H7 (cell line): ENCODE measurements around the gene PFDN5. TPM values are rescaled to one million over a fixed set of nuclear protein-coding genes. Genes with fewer than 3 reads are reported as not detected.
"Not testable (repeated sequence)": the region's sequence is repeated elsewhere in the genome, so short reads cannot be mapped to it uniquely, and the experiment has no call there.

Experiments
- DNase-seq: peaks from one replicate; pipeline ENCODE4 v3.0.0; 2012
- H3K27me3 ChIP-seq: 2 replicates; pipeline ENCODE4 v1.6.0; 2011; ENCODE audit warnings: mild to moderate bottlenecking, low read length; ENCODE audit not compliant: control insufficient read depth, insufficient read depth
- H3K36me3 ChIP-seq: replicated peaks from 2 replicates; pipeline ENCODE4 v1.5.1; 2011; ENCODE audit warnings: low read length; ENCODE audit not compliant: control insufficient read depth, insufficient read depth
- H3K4me3 ChIP-seq: 2 replicates; pipeline ENCODE4 v1.5.1; 2011; ENCODE audit warnings: low read depth, mild to moderate bottlenecking, control low read depth, low read length, moderate library complexity; ENCODE audit not compliant: insufficient read depth
- total RNA-seq: library from RNA; depleted of rRNA; stranded (reverse); fragments of >200 nt; shearing (Covaris generic); gene quantifications from 2 replicates; pipeline ENCODE4 v1.2.3, GENCODE V29; 2014

Gene PFDN5
- total RNA-seq, 1 experiment from 2014 or later = 242 TPM

- peak; percentile 73 for DNase-seq
- peak overlapping the region; percentile 89 for H3K4me3 ChIP-seq
- H3K36me3 ChIP-seq = peaks cover 19% of the 10 kb centered on the region
- H3K27me3 ChIP-seq = no peaks in the 10 kb centered on the region
These were observed 26.4 kb upstream of the PFDN5 start for GRCh38 chr12:53268630-53269562.

GRCh38 chr12:53274445-53274844, 20.9 kb upstream of the PFDN5 start:
- no peak for DNase-seq
- H3K4me3 ChIP-seq = no peak overlapping the region
- peaks cover 37% of the 10 kb centered on the region for H3K36me3 ChIP-seq
- H3K27me3 ChIP-seq = no peaks in the 10 kb centered on the region

DNA sequence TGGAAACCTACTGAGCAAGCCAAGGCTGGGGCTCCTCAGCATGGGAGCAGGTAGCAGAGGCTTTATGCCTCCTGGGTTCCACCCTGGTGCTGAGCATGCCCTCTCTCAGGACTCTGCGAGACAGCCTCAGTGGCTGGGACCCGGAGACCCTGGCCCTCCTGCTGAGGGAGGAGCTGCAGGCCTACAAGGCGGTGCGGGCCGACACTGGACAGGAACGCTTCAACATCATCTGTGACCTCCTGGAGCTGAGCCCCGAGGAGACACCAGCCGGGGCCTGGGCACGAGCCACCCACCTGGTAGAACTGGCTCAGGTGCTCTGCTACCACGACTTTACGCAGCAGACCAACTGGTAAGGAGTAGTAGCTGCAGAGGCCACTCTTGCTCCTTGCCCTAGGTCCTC, 18.8 kb upstream of the PFDN5 start:
- no peak for DNase-seq
- H3K4me3 ChIP-seq = no peak overlapping the region
- H3K36me3 ChIP-seq = peaks cover 35% of the 10 kb centered on the region
- no peaks in the 10 kb centered on the region for H3K27me3 ChIP-seq

- Histone ChIP-seq H3K27me3 (no peaks in the 10 kb centered on the region), H3K36me3 (peaks cover 45% of the 10 kb centered on the region), H3K4me3 (no peak overlapping the region)
- DNase-seq = no peak
These were observed 17.4 kb upstream of the PFDN5 start for GRCh38 chr12:53277981-53278380.

GRCh38 chr12:53279283-53279869, 16.0 kb upstream of the PFDN5 start:
- no peak for DNase-seq
- peaks cover 54% of the 10 kb centered on the region for H3K36me3 ChIP-seq
- H3K27me3 ChIP-seq = no peaks in the 10 kb centered on the region
- H3K4me3 ChIP-seq = no peak overlapping the region

- H3K36me3 ChIP-seq = peaks cover 54% of the 10 kb centered on the region
- H3K4me3 ChIP-seq = no peak overlapping the region
- H3K27me3 ChIP-seq = no peaks in the 10 kb centered on the region
- no peak for DNase-seq
These were observed 15.3 kb upstream of the PFDN5 start for GRCh38 chr12:53279888-53280498.

- no peak overlapping the region for H3K4me3 ChIP-seq
- no peak for DNase-seq
- peaks cover 58% of the 10 kb centered on the region for H3K36me3 ChIP-seq
- H3K27me3 ChIP-seq = no peaks in the 10 kb centered on the region
These were observed 8.9 kb upstream of the PFDN5 start for GRCh38 chr12:53286448-53286847.

DNA sequence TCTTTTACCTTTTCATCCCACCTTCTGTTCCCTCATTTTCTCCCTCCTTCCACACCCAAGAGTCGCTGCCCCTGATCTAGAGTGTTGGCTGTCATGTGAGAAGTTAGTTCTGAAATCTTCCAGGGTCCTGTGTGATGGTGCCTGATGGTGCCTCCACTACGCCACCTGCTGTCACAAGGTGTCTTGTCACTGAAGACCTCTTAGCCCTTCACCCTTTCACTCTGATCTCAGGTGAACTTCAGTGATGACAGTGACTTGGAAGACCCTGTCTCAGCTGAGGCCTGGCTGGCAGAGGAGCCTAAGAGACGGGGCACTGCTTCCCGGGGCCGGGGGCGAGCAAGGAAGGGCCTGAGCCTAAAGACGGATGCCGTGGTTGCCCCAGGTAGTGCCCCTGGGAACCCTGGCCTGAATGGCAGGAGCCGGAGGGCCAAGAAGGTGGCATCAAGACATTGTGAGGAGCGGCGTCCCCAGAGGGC, 7.6 kb upstream of the PFDN5 start:
- DNase-seq = peak; percentile 89
- peaks cover 57% of the 10 kb centered on the region for H3K36me3 ChIP-seq
- H3K4me3 ChIP-seq = no peak overlapping the region

DNA sequence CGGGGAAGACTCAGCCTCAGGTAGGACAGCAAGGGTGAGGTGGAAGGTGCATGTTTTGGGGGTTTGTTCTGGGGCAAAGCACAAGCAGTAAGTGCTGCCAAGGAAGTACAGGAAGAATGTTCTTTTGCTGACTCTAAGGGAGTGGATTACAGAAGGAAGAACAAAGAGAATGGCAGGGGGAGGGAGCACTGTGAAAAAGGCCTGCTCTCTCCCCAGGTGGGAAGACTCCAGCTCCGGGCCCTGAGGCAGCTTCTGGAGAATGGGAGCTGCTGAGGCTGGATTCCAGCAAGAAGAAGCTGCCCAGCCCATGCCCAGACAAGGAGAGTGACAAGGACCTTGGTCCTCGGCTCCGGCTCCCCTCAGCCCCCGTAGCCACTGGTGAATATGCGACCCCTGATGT, 7.0 kb upstream of the PFDN5 start:
- Histone ChIP-seq H3K27me3 (no peaks in the 10 kb centered on the region), H3K4me3 (no peak overlapping the region), H3K36me3 (peaks cover 54% of the 10 kb centered on the region)
- DNase-seq = no peak

More for the DNA sequence above, 7.6 kb upstream of the PFDN5 start:
- H3K27me3 ChIP-seq = no peaks in the 10 kb centered on the region

DNA sequence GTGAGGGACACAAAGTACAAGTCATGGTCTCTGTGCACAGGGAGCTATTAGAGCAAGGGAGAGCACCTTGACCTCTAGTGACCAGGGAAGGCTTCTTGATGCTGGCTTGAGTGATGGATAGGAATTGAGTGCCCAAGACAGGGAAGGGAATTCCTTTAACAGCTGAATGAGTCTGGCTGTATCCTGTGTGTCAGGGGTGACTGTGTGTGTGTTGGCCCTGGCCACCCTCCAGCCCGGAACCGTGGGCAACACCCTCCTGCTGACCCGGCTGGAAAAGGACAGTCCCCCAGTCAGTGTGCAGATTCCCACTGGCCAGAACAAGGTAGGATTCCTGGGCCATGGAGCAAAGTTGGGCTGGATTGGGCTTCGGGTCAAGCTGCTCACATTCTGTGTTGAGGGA, 5.5 kb upstream of the PFDN5 start:
- Histone ChIP-seq H3K27me3 (no peaks in the 10 kb centered on the region), H3K4me3 (no peak overlapping the region), H3K36me3 (peaks cover 47% of the 10 kb centered on the region)
- DNase-seq = no peak

DNA sequence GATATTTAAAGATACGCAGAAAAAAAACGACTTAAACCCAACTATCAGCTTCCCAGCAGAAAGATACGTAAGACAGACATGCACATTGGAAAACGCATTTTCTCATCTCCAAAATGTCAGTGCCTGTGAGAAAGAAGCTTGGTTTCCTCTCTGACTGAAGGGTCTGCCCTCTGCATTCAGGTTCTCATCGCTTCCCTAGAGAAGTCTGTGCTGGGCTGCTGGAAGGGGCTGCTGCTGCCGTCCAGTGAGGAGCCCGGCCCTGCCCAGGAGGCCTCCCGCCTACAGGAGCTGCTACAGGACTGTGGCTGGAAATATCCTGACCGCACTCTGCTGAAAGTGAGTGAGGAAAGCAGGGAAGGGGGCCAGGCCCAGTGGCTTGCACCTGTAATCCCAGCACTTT, 4.7 kb upstream of the PFDN5 start:
- Histone ChIP-seq H3K36me3 (peaks cover 43% of the 10 kb centered on the region), H3K27me3 (no peaks in the 10 kb centered on the region), H3K4me3 (no peak overlapping the region)
- DNase-seq = no peak

DNA sequence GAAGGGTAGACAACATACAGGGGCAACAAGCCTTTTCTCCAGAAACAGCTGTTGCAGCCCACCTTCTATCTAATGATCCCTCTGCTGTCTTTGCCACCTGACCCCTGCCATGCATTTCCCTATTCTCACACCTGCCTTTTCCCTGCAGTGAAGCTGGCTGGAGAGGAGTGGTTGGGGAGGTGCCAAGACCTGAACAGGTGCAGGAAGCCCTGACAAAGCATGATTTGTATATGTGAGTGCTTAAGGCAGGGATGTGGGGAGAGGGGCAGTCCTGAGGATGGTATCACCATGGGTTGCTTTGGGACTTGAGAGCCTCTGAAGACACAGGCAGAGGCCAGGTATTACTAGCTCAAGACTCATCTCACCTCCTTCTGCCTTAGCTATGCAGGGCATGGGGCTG, 2.9 kb upstream of the PFDN5 start:
- H3K36me3 ChIP-seq = peaks cover 39% of the 10 kb centered on the region
- no peak for DNase-seq
- H3K4me3 ChIP-seq = no peak overlapping the region

DNA sequence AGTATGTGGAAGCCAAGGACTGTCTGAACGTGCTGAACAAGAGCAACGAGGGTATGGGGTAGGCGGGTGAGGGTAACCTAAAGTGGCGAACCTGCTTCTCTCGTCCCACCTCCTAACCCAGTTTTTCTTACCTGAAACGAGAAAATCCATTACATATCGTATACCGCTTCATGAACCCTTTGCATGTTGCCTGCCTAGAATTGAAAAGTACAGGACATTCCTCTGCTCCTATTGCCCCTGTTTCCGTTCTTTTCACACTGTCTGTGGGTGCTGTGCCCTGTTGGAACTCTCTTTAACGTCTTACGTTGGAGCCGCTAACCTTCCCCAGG, 513 bp downstream of the PFDN5 start:
- DNase-seq = no peak
- peaks cover 21% of the 10 kb centered on the region for H3K36me3 ChIP-seq
- H3K4me3 ChIP-seq = peak overlapping the region; percentile 74
- no peaks in the 10 kb centered on the region for H3K27me3 ChIP-seq

More for the DNA sequence above, 2.9 kb upstream of the PFDN5 start:
- no peaks in the 10 kb centered on the region for H3K27me3 ChIP-seq

DNA sequence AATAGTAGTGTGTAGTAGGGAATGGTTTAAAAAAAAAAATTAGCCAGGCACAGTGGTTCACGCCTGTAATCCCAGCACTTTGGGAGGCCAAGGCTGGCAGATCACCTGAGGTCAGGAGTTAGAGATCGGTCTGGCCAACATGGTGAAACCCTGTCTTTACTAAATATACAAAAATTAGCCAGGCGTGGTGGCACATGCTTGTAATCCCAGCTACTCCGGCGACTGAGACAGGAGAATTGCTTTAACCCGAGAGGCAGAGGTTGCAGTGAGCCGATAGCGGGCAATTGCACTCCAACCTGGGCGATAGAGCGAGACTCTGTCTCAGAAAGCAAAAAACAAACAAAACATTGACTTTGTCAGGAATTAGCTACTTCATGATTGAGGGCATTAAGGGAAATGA, 1.8 kb downstream of the PFDN5 start:
- DNase-seq, H3K27me3 ChIP-seq, H3K4me3 ChIP-seq: not testable (repeated sequence)
- peaks cover 20% of the 10 kb centered on the region for H3K36me3 ChIP-seq

- no peak overlapping the region for H3K4me3 ChIP-seq
- peaks cover 19% of the 10 kb centered on the region for H3K36me3 ChIP-seq
- no peaks in the 10 kb centered on the region for H3K27me3 ChIP-seq
- no peak for DNase-seq
These were observed 2.8 kb downstream of the PFDN5 start for GRCh38 chr12:53298164-53298563.
